PC-9 (cell line): ENCODE data around the gene NDUFB11. TPM values are rescaled to one million over a fixed set of nuclear protein-coding genes. Genes with fewer than 3 reads are reported as not detected.

Experiments
- BruUV-seq: library from RNA; stranded (reverse); fragments of 400-500 nt; replicated peaks from 2 replicates; lab custom pipeline; 2021; lab: Mats Ljungman, UMichigan
- CTCF ChIA-PET: fragments of 300-600 bp; sonication (Branson Sonifier 250); formaldehyde crosslinking; loops from one replicate; lab custom pipeline; 2022; ENCODE audit warnings: antibody characterized with exemption; lab: Charles Lee
- POLR2A ChIA-PET: fragments of 300-600 bp; sonication (Branson Sonifier 250); formaldehyde crosslinking; loops from one replicate; lab custom pipeline; 2022; ENCODE audit warnings: antibody characterized with exemption; ENCODE audit not compliant: unreplicated experiment; lab: Charles Lee
- DNase-seq, 2 experiments: peaks; one replicate each; pipeline versions ENCODE4 v3.0.0 to v3.0.0-alpha.2; 2015 to 2022; ENCODE audit warnings: mixed read lengths in 1 of 2
- H2AFZ ChIP-seq: fragments of 200-600 bp; sonication (generic); 2 replicates; pipeline ENCODE4 v1.8.1; 2017; ENCODE audit warnings: antibody characterized with exemption
- H3F3A ChIP-seq: fragments of 200-600 bp; sonication (generic); 2 replicates; pipeline ENCODE4 v1.8.1; 2017; ENCODE audit warnings: antibody characterized with exemption, mild to moderate bottlenecking, low read depth; ENCODE audit not compliant: insufficient read depth
- H3K27ac ChIP-seq: fragments of 200-600 bp; sonication (generic); 2 replicates; pipeline ENCODE4 v1.6.1; 2016; ENCODE audit warnings: mixed run types
- H3K27me3 ChIP-seq: fragments of 200-600 bp; sonication (generic); 2 replicates; pipeline ENCODE4 v1.6.1; 2016; ENCODE audit warnings: low read depth, mixed run types; ENCODE audit not compliant: insufficient read depth
- H3K36me3 ChIP-seq: fragments of 200-600 bp; sonication (generic); 2 replicates; pipeline ENCODE4 v1.6.1; 2016; ENCODE audit warnings: low read depth, mixed run types
- H3K4me1 ChIP-seq: fragments of 200-600 bp; sonication (generic); replicated peaks from 2 replicates; pipeline ENCODE4 v1.6.1; 2016; ENCODE audit warnings: mixed run types; ENCODE audit not compliant: insufficient read depth
- H3K4me2 ChIP-seq: fragments of 200-600 bp; sonication (generic); 2 replicates; pipeline ENCODE4 v1.6.1; 2017; ENCODE audit warnings: mixed run types
- H3K4me3 ChIP-seq: fragments of 200-600 bp; sonication (generic); 2 replicates; pipeline ENCODE4 v1.6.1; 2016; ENCODE audit warnings: mixed run types
- H3K79me2 ChIP-seq: fragments of 200-600 bp; sonication (generic); 2 replicates; pipeline ENCODE4 v1.6.1; 2017; ENCODE audit warnings: low read depth, mixed run types
- H3K9me2 ChIP-seq: fragments of 200-600 bp; sonication (generic); 2 replicates; pipeline ENCODE4 v1.8.1; 2017; ENCODE audit warnings: mild to moderate bottlenecking; ENCODE audit not compliant: insufficient read depth
- H3K9me3 ChIP-seq: fragments of 200-600 bp; sonication (generic); 2 replicates; pipeline ENCODE4 v1.8.1; 2016; ENCODE audit warnings: low read depth; ENCODE audit not compliant: insufficient read depth
- H4K20me1 ChIP-seq: fragments of 200-600 bp; sonication (generic); 2 replicates; pipeline ENCODE4 v1.8.1; 2017; ENCODE audit not compliant: insufficient read depth
- CTCF ChIP-seq: fragments of 200-600 bp; sonication (generic); conservative IDR thresholded peaks from 2 replicates; pipeline ENCODE4 v1.6.1; 2017; ENCODE audit warnings: mixed run types, antibody characterized with exemption, mild to moderate bottlenecking, moderate library complexity
- EZH2 ChIP-seq: fragments of 200-600 bp; sonication (generic); IDR thresholded peaks from 2 replicates; pipeline ENCODE4 v1.8.0; 2017; ENCODE audit warnings: antibody characterized with exemption, low read depth
- intact Hi-C: fragments of 100-400 bp; cut with micrococcal nuclease; formaldehyde crosslinking; loops from one replicate; pipeline ENCODE4 v1.10.0; 2022; ENCODE audit not compliant: unreplicated experiment
- total RNA-seq: library from RNA; stranded (reverse); gene quantifications from 2 replicates; pipeline ENCODE4 v1.2.3, GENCODE V29; 2021

The NDUFB11 gene
- total RNA-seq, 1 experiment from 2014 or later = 58.2 TPM

GRCh38 chrX:47176101-47176740 lies 31.7 kb upstream of the NDUFB11 start:
- H3K9me3 ChIP-seq = no peaks in the 10 kb centered on the region
- no peak overlapping the region for H3K4me3 ChIP-seq
- no peak overlapping the region for H2AFZ ChIP-seq
- H3K27me3 ChIP-seq = no peaks in the 10 kb centered on the region
- DNase-seq = no peak
- H3K79me2 ChIP-seq = no peaks in the 10 kb centered on the region
- no peak overlapping the region for H3K4me2 ChIP-seq
- no peak overlapping the region for H3K27ac ChIP-seq
- TF ChIP-seq EZH2 (no peak), CTCF (no peak)
- BruUV-seq = no TSS peak
- no peaks in the 10 kb centered on the region for H4K20me1 ChIP-seq
- ChIA-PET POLR2A (no interaction called here), CTCF (no interaction called here)
- no peaks in the 10 kb centered on the region for H3K4me1 ChIP-seq
- no peaks in the 10 kb centered on the region for H3F3A ChIP-seq
- no peaks in the 10 kb centered on the region for H3K36me3 ChIP-seq
- intact Hi-C loops = no loop called here
- H3K9me2 ChIP-seq = no peaks in the 10 kb centered on the region

GRCh38 chrX:47175588-47175980 lies 31.1 kb upstream of the NDUFB11 start:
- no peaks in the 10 kb centered on the region for H3K9me2 ChIP-seq
- H3K4me2 ChIP-seq = no peak overlapping the region
- TF ChIP-seq EZH2 (no peak), CTCF (no peak)
- H3K79me2 ChIP-seq = no peaks in the 10 kb centered on the region
- intact Hi-C loops = no loop called here
- H3K4me3 ChIP-seq = no peak overlapping the region
- no peaks in the 10 kb centered on the region for H3K27me3 ChIP-seq
- H3K9me3 ChIP-seq = no peaks in the 10 kb centered on the region
- no peak for DNase-seq
- ChIA-PET CTCF (no interaction called here), POLR2A (no interaction called here)
- H3K36me3 ChIP-seq = no peaks in the 10 kb centered on the region
- H3K27ac ChIP-seq = no peak overlapping the region
- no peaks in the 10 kb centered on the region for H3K4me1 ChIP-seq
- BruUV-seq = no TSS peak
- no peak overlapping the region for H2AFZ ChIP-seq
- no peaks in the 10 kb centered on the region for H4K20me1 ChIP-seq
- H3F3A ChIP-seq = no peaks in the 10 kb centered on the region

- H3K9me3 ChIP-seq = no peaks in the 10 kb centered on the region
- no peaks in the 10 kb centered on the region for H3K27me3 ChIP-seq
- H3K4me1 ChIP-seq = no peaks in the 10 kb centered on the region
- H3K4me2 ChIP-seq = no peak overlapping the region
- no peaks in the 10 kb centered on the region for H3K9me2 ChIP-seq
- H2AFZ ChIP-seq = no peak overlapping the region
- ChIA-PET POLR2A (no interaction called here), CTCF (no interaction called here)
- intact Hi-C loops = no loop called here
- no peak for DNase-seq
- H3K4me3 ChIP-seq = no peak overlapping the region
- TF ChIP-seq CTCF (no peak), EZH2 (no peak)
- H3K36me3 ChIP-seq = no peaks in the 10 kb centered on the region
- H4K20me1 ChIP-seq = no peaks in the 10 kb centered on the region
- no peak overlapping the region for H3K27ac ChIP-seq
- no TSS peak for BruUV-seq
- H3F3A ChIP-seq = no peaks in the 10 kb centered on the region
- H3K79me2 ChIP-seq = no peaks in the 10 kb centered on the region
Measured at GRCh38 chrX:47174846-47175587, 30.5 kb upstream of the NDUFB11 start.
